HG02970 (cell line): ENCODE measurements around the gene ZNF595.
"Not testable (repeated sequence)": the region's sequence is repeated elsewhere in the genome, so short reads cannot be mapped to it uniquely, and the experiment has no call there.

Experiments
- ATAC-seq: cut with Tn5 transposase; IDR thresholded peaks from one replicate; pipeline ENCODE4 v1.9.1; 2021; ENCODE audit warnings: mild to moderate bottlenecking, moderate library complexity, moderate number of reproducible peaks; ENCODE audit not compliant: unreplicated experiment, low FRiP score

The ZNF595 gene

DNA sequence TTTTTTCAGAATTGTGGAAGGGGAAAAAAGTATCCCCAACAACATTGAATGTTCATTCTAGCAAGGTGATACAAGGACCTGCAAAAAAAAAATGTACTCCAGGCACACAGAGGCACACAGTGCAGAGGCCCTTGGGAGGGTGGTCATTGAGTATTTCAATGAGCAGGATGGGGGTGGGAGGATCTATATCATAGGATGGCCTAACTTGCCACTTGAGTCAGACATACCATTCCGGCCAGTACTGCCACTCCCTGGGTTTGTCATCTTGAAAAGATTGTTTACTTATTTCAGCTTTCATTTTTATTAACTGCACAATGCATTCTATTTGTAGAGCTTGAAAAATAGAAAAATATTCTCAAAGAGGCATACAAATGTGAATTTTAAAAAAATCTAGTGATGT lies 18.7 kb downstream of the ZNF595 start:
- no peak for ATAC-seq

DNA sequence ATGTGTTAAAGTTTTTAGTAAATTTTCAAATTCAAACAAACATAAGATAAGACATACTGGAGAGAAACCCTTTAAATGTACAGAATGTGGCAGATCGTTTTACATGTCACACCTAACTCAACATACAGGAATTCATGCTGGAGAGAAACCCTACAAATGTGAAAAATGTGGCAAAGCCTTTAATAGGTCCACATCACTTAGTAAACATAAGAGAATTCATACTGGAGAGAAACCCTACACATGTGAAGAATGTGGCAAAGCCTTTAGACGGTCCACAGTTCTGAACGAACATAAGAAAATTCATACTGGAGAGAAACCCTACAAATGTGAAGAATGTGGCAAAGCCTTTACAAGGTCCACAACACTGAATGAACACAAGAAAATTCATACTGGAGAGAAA lies 32.8 kb downstream of the ZNF595 start:
- ATAC-seq, result no peak

DNA sequence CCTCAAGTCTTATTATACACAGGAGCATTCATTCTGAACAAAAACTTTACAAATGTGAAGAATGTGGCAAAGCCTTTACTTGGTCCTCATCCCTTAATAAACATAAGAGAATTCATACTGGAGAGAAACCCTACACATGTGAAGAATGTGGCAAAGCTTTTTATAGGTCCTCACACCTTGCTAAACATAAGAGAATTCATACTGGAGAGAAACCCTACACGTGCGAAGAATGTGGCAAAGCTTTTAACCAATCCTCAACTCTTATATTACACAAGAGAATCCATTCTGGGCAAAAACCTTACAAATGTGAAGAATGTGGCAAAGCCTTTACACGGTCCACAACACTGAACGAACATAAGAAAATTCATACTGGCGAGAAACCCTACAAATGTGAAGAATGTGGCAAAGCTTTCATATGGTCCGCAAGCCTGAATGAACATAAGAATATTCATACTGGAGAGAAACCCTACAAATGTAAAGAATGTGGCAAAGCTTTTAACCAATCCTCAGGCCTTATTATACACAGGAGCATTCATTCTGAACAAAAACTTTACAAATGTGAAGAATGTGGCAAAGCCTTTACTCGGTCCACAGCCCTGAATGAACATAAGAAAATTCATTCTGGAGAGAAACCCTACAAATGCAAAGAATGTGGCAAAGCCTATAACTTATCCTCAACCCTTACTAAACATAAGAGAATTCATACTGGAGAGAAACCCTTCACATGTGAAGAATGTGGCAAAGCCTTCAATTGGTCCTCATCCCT lies 33.6 kb downstream of the ZNF595 start:
- not testable (repeated sequence) for ATAC-seq

DNA sequence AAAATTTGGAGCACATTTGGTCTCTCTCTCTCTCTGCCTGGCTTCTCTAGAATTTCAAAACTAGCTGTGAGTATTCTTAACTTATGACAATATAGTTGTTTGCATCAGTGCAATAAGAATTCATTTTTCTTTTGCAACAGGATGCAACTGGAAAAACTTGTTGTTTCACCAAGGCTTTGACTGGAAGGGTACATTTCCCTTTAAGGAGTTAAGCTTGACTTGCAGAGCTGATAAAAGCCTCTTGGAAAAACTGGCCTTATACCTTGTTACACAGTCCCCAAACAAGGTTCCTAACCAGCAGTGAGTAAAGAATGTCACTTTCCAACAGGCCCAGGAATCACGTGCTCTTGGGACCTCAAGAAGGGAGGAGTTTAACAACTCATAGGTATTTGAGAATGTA lies 45.3 kb downstream of the ZNF595 start:
- ATAC-seq, result no peak

DNA sequence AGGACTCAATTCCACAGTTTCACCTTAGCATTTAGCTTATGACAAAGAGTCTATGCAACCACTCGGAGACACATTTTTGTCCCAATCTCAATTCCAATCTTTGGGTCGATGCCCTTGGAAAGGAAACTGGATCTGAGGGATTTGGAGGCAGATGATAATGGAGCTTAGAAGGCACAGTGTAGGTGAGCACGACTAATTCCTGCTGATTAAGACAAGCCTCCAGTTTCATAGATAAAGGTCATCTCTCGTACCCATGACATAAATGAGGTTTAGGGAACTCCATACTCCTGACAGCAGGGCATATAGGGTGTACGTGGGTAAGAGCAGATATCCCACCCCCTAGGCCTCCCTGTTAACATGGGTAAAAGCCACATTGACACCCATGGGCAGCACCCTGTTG lies 46.7 kb downstream of the ZNF595 start:
- ATAC-seq, result no peak

DNA sequence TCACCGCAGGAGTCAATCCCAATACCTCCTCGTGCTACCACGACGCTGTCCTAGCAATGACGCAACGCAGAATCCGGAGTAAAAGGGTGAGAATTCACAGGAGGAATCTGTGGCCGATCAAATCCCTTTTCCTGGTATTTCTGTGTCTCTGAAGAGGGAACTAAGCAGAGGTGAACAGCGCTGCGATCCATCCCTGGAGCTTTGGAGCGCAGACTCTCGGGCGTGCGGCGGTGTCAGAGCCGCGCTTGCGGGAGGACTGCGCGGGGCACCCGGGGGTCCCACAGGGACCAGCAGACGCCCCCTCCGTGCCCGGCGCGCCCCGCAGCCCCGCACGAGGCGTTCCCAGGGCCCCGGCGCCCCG lies 53.9 kb downstream of the ZNF595 start:
- ATAC-seq, result no peak

DNA sequence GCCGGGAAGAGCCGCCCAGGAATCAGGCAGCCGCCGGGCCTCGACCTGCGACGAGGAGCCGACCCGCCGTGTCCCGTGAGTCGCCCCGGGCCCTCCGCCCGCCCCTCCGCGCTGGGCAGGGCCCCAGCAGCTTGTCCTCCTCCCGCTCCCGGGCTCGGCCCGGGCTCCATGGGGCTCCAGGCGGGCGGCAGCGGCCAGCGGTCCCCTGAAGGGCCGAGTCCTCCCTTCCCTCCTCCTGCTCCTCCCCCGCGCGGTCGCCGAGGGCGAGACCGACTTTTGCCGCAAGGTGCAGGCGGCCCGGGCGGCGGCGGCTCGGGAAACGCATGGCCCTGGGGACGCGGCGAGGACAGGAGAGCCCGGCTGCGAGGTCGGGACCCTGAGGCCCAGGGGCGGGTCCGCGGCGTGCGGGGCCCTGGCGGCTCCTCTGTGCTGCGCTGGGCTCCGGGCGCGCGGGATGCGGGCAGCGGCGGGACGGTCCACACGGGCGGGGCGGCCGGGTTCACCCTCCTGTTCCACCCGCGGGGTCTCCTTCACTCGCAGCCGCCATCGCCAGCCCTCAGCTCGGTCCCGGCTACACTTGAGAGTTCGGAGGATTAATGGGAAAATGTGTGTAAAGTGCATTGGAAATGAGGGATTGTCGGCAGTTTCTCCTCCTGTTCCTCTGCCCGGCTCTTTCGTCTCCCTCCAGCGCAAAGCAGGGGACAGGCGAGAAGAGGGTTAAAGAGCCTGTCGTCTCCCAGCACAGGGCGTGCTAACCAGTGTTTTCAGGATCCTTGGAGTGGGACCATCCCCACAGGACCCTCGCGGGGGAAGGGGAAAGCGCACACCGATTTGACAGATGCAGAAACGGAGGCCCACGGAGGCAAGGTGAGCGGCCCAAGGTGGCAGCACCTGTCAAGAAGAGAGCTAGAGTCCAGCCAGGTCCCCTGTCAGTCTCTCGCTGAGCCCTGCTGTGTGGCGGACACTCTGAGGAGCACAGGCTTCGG lies 54.6 kb downstream of the ZNF595 start:
- ATAC-seq, result no peak

DNA sequence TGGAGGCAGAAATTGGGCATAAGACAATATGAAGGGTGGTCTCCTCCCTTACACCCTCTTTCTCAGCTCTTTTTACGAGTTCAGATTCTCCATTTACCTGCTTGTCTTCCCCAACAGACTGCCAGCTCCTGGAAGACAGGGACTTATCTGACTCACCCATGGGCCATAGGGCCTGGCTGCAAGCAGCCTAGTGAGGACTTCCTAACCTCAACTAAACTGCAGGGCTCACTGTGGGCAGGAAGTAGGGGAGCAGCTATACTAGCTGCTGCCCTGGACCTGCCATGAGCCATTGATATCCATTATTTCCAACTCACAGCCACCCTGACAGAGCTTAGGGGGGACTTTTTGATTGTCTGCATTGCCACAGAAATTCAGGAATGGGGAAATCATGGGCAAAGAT lies 59.6 kb downstream of the ZNF595 start:
- ATAC-seq, result no peak

DNA sequence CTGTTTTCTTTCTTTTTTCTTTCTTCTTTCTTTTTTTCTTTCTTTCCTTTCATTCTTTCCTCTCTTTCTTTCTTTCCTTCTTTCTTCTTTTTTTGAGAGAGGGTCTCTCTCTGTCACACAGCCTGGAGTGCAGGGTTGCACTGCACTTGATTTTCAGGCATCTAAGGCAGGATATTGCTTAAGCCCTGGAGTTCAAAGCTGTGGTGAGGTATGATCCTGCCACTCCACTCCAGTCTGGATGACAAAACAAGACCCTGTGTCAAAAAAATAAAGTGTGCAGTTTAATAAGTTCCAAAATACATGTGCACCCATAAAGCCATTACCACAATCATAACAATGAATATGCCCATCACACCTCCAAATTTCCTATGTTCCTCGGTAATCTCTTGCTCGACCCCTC lies 60.6 kb downstream of the ZNF595 start:
- no peak for ATAC-seq

DNA sequence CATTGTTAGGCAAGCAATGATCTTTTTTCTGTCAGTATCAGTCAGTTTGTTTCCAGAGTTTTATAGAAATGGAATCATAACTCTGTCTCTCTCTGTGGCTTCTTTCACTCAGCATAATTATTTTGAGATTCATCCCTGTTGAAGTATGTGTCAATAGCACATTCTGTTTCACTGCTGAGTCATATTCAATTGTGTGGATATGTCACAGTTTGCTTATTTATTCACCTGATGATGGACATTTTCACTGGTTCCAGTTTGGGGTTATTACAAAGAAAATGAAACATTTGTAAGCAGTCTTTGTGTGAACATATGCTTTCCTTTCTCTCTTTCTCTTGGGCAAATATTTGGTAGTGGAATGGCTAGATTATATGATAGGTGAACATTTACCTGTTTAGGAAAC lies 61.0 kb downstream of the ZNF595 start:
- no peak for ATAC-seq

DNA sequence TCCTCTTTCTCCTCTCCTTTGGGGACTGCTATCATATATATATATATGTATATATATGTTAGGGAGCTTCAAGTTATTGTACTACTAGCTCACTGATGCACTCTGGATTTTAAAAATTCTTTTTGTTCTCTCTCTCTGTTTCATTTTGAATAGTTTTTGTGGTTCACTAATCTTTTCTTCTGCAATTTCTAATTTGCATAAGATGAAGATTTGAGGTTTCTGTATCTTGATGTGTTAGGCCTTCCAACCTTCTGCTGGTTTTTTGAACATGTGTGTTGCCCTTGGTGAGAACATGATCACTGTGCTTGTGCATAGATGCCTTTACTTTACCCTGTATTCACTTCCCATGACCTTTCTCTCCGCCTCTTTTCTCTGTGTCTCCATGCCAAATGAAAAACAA lies 63.4 kb downstream of the ZNF595 start:
- ATAC-seq, result no peak

DNA sequence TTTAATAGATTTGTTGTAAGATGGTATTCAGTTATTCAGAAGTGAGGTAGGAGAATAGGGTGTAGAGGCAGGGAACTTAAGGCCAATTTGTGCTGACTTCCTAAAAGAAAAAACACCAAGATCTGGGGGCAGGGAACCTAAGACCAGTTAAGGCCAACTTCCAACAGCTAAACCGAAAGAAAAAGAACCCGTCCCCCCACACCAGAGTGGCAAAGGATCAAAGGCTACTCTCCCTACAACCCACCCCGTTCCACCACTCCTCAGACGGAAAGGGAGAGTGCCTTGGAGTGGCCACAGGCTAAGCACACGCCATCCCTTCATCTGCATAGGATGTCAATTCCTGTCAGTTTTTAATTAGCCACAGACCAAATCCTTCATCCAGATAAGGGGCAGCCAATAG lies 67.5 kb downstream of the ZNF595 start:
- ATAC-seq, result no peak

DNA sequence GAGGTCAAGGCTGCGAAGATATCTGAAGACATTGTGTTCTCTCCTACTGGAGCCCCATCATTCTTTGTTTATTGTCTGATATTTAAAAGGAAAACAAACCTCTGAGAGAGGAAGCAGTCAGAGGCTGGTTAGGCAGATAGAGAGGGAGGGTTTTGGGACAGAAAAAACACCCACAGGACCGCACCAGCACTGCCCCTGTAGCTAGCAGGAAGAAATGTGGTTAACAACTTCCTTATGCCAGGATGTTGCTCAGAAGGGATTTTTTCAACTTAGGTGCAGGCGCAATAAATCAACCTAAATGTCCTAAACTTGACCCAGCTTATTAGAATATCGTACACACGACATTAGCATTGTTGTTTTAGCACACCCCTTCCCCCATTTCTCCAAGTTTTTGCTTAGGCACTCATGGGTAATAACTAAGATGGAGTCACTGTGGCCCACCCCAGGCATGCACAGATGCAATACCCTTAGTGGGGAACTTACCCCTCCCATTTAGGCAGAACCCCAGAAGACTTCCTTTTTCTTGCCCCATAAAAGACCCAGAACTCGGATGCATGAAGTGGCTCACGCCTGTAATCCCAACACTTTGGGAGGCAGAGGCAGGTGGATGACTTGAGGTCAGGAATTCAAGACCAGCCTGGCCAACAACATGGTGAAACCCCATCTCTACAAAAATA lies 68.4 kb downstream of the ZNF595 start:
- ATAC-seq, result no peak

DNA sequence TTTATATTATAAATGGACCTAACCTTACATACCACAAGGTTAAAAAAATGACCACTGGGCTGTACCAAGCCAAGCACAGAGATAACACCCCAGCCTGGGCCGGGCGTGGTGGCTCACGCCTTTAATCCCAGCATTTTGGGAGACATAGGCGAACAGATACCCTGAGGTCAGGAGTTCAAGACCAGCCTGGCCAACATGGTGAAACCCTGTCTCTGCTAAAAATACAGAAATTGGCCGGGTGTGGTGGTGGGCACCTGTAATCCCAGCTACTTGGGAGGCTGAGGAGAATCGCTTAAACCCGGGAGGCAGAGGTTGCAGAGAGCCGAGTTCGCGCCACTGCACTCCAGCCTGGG lies 70.8 kb downstream of the ZNF595 start:
- ATAC-seq, result not testable (repeated sequence)

DNA sequence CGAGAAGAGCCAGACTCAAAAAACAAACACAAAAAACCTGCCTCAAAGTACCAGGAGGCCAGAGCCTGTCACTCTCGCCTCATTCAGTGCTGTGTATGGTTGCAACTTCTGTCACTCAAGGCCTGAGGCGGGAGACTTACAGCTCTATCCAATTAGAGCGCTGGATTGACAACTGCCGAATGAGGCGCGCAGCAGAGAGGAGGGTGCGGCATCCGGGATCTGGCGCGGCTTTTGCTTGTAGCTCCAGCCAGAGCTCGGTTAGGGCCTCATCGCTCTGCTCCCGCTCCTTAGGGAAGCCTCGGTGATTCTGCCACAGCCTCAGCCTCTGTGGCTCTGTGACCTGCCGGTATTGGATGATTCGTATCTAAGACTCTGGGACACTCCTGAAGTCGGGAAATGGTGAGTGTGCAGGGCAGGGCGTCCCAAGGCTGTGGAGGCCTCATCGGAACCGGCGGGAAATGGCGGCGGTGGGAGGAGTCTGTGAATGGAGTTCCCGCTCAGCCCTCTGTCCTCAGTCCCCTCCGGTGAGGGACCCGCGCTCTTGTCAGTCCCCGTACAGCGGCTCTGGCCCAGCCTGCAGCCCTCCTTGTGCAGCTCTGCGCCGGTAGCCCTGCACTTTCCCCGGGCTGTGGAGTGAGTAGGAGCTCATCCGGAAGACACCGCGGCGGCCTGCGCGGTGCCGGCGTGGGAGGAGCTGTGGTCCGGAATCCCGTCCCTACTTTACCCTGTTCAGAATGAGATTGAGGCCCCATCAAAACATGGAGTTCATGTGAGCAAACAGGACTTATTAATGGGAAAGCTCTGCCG lies 71.4 kb downstream of the ZNF595 start, which contains the start of gene ZNF718:
Gene ZNF718 (plus strand): TSS at position 227 of the 807 bp plus-strand sequence. CDS start 170 bp downstream, at position 397.
- peak; percentile 98 for ATAC-seq

DNA sequence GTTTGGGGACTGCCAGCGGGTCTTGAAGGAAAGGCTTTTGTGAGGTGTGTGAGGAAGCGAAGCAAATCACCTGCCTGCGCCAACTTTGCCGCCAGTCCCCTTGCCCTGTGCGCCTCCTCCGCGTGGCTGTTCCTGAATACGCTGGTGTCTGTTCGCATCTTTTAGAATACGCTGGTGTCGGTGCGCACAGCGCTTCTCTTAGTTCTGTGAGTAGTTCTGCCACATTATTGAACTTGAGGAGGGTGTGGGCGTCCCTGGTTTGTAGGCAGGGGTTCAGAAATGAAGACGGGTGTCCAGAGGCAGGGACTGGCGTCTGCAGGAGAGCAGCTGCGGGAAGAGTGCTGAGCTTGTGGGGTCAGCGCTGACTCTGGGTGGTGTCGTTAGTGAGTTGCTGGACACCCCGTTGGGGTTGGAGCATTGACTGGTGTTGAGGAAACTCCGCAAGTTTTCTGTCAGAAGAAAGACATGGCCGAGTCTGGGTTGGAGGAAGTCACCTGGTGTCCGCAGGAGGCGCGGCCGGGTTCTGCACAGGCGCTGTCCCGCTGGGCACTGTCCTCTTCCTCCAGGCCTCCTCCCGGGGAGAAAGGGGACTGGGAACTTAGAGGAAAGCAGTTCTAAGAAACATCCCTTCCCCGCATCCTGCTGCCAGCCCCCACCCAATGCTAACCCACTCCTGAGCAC lies 72.1 kb downstream of the ZNF595 start:
- no peak for ATAC-seq

DNA sequence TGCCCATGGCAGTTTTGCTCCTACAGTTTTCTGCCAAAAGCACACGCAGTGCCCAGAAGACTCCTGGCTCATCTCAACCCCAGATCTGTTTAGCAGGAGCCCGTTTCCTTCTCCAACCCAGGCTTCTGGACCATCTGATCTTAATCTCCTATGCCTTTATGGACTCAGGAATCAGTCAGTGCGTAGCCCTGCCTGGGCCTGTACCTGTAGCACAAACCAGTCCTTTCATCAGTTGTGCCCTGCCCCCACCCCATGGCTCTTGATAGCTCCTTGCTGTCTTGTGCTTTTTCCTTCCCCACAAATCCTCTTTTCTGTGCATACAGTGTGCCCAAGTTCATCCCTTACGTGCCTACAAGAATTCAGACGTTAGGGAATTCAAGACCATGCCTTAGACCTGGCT lies 72.7 kb downstream of the ZNF595 start:
- no peak for ATAC-seq

DNA sequence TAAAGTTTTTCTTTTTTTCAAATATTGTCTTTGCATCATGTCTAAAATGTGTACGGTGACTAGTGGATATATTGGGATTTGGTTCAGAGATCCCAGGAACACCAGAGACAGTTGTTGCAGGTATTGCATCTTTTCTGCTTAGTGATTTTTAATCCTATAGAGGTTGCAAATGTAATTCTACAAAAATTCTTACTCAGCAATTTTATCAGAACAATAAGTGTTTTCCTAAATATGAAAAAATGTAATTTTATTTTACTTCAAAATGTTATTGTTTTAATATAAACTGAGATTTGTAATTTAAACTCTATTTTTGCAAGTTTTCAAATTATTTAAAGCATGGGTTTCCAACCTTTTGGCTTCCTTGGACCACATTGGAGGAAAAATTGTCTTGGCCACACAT lies 79.4 kb downstream of the ZNF595 start:
- ATAC-seq, result no peak
